ENCODE measurements around the gene TMEM42. TPM values are rescaled to one million over a fixed set of nuclear protein-coding genes. Genes with fewer than 3 reads are reported as not detected.
A peak's percentile ranks its signal among the peaks of the same experiment; 100 is the strongest.

TMEM42 gene
- total RNA-seq, 1 donor from 2014 or later, result 10.1 TPM

DNA sequence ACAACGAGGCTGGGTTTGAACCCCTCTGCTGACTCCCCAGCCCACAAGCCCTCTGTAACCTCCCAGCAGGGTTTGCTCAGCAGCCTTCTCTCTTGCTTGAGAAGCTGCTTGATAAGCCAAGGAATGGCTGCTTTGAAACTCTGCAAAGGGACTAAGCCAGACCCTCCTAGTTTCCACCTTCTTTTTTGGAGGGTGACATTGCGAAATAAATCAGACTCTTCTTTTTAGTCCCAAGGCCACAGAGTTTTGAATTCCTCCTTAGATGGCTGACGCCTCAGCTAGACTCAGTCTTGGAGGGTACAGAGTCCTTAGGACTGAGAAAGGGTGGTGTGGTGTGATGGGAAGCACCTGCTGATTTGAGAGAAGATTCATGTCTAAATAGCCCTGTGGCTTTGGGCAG lies 13.9 kb downstream of the TMEM42 start:
- ATAC-seq, result peak; percentile 13

DNA sequence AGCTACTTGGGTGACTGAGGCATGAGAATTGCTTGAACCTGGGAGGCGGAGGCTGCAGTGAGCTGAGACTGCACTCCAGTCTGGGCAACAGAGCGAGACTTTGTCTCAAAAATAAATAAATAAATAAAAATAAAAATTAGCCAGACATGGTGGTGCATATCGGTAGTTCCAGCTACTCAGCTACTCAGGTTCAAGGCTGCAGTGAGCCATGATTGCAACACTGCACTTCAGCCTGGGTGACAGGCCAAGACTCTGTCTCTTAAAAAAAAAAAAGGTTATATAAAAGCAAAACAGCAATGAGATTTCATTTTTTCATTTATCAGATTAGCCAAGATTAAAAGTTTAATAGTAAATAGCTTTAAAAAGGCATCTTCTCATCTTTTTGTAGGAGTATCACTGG lies 15.6 kb downstream of the TMEM42 start:
- ATAC-seq, result no peak

DNA sequence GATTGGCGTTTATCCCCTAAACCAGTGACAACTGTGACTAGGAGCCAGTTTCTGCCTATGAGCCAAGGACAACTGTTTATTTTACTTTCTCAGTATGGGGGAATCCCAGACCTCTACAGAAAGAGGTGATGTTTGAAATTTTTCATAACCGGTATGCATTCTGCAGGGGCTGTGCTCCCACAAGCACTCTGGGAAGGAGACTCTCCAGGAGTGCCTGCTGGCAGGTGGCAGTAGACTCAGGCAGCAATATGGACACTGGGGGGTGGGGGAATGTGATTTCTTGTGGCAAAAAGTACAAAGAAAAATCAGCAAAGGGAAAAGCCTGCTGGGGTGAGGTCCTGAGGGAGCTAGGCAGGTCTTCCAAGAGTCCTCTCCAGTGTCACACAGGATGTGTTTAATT lies 18.6 kb downstream of the TMEM42 start:
- no peak for ATAC-seq

DNA sequence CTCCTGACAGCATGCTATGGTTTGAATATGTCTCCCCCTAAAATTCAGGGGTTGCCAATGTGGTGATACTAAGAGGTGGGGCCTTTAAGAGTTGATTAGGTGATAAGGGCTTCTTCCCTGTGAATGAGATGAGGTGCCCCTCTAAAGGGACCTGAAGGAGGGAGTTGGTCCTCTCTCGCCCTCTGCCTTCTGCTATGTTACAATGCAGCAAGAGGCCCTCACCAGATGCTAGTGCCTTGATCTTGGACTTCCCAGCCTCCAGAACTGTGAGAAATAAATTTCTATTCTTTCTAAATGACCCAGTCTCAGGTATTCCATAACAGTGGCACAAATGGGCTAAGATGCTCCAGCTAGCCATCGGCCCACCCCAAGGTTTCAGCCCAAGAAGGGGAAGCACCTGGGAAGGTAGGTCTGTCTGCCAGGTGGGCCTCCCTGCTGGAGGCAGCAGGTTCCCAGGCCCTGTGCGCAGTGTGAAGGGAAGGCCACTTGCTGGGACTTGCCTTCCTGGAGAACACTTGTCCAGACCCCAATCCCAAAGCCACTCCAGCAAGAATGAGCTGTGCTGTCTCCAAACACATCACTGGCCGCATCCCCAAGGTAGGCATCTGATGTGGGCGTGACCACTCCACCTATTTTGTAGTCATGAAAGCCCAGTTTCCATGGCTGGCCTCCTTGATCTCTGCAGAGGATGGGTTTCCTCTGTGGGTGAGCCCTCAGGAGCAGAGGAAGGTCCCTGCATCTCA lies 21.7 kb downstream of the TMEM42 start:
- peak; percentile 18 for ATAC-seq

DNA sequence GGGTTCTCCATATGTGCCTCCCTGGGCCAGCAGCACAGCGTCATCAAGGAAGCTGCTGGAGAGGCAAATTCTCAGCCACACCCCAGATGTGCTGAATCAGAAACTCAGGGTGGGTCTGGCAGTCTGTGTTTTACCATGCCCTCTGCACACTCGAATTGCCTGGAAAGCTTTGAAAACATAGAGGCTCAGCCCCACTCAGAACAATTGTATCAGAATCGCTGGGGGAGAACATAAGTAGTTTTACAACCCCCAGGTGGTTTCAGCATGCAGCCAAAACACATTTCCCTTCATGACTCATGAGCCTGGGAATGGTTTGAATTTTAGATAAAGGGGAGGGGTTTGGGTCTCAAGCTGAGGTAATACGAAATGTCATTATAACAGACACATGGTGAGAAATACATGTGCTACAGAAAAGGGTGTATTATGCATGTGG lies 22.3 kb downstream of the TMEM42 start:
- peak; percentile 78 for ATAC-seq

DNA sequence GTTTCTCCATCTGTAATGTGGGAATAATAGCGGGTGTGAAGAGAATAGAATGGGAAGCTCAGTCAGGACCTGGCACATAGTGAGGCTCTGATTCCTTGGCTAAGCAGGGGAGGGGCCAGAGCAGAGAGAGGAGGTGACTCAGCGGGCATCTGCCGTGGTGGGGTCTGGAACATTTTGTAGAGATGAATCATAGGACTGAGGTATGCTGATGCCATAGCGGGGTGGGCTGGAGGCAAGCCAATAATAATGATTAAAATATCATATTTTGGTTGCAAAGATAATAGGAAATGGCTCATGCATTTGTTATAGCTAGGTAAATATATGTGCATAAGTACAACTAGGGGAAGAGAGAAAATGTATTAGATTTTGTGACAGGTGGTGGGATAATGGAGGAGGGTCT lies 23.9 kb downstream of the TMEM42 start:
- ATAC-seq, result peak; percentile 63

DNA sequence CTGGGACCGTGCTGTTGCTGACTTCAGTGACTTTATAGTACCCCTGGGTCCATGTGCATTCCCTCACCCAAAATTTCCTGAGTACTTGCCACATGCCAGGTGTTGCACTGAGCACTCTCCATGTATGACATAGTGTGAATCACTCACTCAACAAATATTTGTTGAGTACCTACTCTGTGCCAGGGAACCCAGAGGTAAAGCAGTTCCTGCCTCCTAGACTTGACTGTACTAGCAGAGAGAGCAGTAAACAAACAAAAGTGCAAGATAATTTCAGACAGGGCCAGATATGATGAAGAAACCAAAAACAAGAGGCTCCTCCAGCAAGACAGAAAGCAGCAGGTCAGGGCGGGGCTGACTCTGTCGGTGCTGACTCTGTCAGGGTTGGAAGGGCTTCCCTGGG lies 24.8 kb downstream of the TMEM42 start:
- peak; percentile 89 for ATAC-seq

DNA sequence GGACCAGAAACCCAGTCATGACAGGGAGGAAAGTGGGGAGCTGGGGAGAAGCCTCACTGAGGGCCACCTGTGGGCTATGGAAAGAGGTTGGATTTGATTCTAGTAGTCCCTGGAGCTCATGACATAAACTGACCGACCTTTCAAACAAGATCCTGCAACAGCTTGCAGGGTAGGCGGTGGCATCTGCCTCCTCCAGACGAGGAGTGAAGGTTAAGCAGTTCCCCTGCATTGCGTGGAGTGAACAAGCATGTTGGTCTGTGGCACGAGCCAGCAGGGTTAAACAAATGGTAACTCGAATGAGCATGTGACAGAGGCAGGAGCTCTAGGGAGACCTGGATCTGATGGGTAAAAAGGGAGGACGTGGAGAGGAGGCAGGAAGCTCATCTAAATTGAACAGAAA lies 25.4 kb downstream of the TMEM42 start:
- no peak for ATAC-seq

DNA sequence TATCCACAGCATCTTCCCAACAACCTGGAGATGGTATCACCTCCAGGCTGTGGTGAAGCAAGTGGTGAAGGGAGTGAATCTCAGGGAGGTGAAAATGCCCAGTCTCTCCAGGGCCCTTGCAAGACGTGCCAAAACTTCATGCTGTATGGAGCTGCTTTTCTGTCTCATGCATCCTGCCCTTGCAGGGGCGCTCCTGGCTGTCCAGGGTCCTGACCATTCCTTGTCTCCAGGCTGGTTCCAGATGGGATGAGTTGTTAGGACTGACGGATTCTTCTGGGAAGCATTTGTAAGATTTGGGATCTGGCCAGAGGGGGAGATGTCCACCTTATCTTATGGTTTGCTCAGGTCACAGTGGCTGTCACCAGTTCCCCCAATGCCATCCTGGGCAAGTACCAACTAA lies 28.5 kb downstream of the TMEM42 start:
- ATAC-seq, result no peak

DNA sequence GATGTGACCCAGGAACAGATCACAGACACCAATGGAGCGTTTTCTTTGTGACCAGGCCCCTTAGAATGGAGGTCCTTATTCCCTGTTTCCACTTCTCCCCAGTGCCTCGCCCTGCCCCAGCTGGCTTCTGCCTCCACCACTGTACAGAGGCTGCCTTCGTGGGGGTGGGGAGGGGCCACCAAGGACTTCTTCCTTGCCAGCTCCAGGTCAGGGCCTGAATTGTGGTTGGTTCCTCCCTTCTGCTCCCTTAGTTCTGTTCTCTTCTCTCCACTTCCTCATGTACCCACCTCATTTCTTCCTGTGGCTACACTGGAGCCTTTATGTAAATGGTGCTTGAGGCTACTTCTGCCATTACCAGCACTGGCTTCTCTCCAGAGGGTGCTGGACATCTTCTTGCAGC lies 29.1 kb downstream of the TMEM42 start:
- ATAC-seq, result no peak

DNA sequence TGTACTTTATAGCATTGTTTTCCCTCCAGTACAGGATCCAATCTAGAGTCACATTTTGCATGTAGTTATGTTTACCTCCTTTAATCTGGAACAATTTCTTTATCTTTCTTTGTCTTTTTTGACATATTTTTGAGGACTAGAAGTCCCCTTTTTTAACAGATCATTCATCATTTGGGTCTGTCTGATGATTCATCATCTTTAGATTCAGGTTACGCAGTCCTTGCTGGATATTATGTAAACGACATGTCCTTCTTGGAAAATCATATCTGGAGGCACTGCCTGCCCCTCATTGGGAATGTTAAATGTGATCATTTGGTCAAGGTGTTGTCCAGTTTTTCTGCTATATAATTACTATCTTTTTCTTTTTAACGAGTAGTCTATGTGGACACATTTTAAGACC lies 31.0 kb downstream of the TMEM42 start:
- no peak for ATAC-seq

DNA sequence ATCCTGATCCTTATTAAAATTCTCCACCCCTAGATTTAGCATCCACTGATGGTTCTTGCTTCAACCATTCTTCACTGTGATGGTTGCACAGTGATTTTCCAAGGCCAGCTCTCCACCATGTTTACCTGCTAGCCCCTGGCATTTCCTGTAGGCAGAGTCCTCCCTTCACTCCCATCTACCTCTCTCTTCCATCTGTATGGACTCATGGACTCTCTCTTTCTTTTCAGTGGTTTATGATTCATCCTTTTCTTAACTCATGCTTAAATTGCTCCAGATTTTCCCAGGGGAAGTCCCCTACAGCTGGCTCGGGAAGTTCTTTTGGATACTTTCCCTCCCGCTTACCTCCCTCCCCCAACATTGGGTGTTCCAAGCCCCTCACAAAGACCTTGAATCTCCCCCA lies 31.4 kb downstream of the TMEM42 start:
- peak; percentile 66 for ATAC-seq

DNA sequence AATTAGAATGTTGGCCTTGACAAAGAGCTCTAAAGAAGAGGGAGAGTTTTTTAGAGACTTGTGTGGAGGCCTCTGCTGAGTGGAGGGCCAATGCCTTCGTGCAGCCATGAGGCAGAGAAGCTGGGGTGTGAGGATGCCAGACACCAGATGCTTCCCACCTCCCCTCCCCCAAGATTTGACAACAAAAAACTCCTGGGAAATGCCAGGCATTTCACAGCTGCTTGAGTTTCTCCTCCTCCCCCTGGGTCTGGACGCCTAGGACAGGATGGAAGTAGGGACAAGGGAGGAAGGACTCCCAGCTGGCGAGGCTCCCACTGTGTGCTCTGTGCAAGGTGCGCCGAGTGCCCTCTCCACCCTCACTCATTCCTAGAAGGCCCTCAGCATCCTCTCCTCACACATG lies 32.8 kb downstream of the TMEM42 start:
- ATAC-seq, result no peak

DNA sequence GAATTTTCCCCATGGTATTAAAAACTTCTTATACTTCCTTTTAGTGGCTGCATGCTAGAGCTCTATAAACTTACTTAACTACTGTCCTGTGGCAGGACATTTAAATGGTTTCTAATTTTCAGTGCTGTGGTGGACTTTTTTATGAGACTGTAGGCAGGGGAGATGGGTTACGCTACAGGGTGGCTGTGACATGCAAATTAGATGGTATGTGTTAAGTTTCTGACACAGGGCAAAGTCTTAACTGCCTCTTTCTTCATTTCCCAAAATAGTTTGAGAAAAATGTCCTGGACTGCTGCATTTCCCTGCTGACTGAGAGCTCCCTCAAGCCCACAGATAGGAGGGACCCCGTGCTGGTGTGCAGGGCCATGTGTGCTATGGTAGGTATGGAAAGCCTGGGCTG lies 34.7 kb downstream of the TMEM42 start:
- no peak for ATAC-seq

DNA sequence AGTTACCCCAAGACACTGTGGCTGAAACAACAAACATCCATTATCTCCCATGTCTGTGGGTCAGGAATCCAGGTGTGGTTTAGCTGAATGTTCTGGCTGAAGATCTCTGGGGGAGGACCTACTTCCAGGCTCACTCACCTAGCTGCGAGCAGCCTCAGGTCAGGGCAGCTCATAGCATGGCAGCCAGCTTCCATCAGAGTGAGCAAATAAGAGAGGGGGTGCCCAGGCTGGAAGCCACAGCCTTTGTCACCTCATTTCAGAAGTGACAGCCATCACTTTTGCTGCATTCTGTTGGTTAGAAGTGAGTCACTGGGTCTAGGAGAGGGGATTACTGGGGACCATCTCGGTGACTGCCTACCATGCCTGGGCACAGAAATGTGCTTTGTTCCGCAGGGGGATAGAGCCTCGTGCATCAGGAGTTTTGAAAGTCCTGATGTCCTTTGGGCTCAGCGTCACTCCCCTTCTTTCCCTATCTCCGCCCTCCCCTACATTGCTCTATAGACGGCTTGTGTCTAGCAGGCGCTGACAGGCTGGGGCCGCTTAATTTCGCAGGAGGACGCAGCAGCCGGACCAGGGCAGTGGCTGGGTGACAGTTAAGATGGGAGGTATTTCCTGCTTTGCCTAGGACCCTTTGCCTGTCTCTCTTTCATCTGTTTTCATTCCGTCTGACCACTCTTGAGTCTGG lies 38.1 kb downstream of the TMEM42 start:
- peak; percentile 50 for ATAC-seq

DNA sequence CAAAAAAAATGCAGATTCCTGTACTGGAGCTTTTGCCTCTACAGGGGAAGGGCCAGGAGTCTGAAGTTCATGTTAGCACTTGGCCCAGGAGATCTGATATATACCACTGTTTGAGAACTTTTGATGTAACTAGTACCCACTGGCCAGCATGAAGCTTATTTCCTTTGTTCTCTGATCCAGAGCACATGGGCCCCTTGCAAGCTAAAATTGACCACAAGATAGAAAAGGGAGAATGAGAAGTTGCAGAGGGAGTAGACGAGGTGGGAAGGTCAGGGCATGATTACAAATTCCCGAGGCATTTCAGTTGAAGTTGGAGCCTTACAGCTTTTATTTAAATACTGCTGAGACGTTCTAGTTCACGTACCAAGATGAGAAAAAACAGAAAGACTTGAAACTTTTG lies 40.9 kb downstream of the TMEM42 start:
- no peak for ATAC-seq

DNA sequence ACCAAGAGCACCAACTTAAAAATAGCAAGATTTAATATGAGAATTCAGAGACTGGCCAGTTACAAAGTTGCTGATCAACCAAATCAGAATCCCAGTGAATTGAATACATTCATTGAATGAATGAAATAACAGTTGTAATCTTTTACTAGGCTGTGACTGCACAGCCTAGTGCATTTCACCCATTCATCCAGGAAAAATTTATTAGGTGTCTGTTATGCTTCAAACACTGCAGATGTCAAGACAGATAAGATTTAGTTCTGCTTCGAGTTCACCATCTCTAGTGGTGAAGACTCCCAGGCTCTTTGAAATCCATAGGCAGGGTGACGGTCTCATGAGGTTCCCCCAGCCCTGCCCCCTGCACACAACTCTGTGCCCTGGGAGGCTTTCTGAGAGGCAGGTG lies 41.6 kb downstream of the TMEM42 start:
- ATAC-seq, result no peak

DNA sequence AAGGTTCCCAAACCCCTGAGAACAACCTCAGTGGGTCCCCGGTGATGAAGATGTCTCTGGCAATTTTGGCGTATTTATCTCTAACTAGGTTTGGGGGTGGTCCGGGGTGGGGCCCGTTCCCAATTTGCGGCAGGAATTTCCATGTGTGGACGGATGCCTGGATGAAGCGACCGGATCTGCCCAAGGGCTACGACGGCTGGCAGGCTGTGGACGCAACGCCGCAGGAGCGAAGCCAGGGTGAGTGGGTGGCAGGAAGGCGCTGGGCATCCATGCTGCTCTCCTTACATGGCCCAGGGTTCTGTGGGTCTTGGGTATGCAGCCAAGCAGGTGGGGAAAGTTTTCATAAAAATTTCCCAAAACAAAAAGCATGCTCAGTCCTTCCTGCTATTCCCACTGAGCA lies 42.0 kb downstream of the TMEM42 start:
- no peak for ATAC-seq

DNA sequence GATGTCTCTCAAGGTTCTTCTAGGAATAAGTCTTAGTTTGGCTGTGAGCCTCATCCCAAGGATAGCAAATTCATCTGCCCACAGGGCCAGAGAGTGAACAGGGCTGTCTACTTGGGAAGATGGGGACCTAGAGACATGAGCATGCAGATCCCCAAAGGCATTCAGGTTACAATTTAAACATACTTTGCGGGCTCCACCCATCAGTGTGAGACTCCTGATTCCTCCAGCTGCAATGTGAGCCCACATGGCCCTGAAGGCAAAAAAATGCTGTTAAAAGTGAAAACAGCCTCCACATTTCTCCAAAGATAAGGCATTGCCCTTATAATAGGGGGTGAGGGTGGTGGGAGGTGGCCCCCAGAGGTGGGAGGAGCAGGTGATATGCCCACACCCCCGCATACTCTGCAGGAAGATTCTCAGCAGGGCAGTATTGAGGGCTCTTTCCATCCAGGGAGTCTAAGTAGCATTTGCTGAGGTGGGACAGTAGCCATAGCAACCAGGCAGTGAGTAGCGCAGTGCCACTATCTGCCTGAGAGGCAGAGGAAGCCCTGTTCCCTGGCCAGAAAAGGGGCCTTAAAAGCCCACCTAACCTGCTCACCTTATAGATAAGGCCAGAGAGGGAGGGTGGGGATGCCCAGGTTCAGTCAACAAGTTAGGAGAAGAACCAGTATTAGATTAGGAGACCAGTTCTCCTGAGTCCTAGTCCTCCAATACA lies 43.9 kb downstream of the TMEM42 start:
- ATAC-seq, result no peak

DNA sequence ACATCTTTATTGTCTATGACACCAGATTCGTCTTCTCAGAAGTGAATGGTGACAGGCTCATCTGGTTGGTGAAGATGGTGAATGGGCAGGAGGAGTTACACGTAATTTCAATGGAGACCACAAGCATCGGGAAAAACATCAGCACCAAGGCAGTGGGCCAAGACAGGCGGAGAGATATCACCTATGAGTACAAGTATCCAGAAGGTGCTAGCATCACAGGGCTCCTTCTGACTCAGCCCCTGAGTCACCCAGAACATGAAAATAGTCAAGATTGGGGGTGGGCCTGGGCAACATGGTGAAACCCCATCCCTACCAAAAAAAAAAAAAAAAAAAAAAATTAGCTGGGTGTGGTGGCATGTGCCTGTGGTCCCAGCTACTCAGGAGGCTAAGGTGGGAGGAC lies 45.3 kb downstream of the TMEM42 start:
- no peak for ATAC-seq

DNA sequence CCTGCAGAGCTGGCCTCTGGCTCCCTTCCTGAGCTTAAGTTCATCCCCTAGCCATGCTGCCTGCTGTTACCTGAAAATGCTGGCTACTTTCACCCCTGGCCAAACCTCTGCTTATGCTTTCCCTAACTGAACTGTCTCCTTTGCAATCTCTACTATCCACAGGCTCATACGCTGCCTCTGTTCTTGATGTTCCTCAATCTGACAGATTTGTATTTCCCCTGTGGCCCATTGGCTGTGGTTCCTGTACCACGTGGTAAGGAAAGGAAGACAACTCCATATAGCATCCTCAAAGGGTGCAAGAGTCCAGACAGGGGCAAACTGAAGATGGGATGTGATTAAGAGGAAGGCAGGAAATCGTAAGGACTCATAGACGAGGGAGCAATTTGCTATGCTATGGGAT lies 45.9 kb downstream of the TMEM42 start:
- ATAC-seq, result no peak

DNA sequence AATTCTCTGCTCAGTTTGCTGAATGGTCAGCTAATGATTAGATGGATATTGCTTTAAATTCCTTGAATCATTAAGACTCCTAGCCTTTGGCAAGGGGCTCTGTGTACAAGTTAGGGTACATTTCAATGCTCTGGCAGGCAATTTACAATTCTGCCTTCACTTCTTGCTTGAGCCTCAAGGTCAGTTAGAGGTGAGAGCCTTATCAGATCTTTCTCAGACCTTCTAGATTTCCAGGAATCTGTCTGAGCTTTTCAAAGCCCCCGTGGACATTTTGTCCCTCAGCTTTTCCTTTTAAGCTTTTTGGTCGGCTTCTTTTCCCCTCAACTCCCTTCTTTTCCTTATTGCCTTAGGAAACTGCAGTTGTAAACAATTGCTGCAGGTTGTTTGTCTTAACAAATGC lies 47.4 kb downstream of the TMEM42 start:
- ATAC-seq, result no peak

DNA sequence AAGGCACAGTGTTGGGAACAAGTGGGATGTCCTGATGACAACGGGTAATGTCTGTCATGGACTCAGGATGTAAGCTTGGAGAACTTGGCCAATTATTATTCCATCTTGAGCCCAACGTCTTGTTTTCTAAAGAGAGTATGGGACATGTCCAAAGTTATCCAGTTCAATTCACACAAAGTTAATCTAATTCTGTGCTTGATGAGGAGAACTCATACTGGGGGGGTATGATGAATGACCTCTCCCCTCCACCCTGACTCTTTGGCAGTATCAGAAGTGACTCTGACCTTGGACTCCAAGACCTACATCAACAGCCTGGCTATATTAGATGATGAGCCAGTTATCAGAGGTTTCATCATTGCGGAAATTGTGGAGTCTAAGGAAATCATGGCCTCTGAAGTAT lies 49.0 kb downstream of the TMEM42 start:
- no peak for ATAC-seq
